ENCODE data around the gene ZNF181. TPM values are rescaled to one million over a fixed set of nuclear protein-coding genes. Genes with fewer than 3 reads are reported as not detected.

ZNF181 gene
- polyA plus RNA-seq, 1 of the 3 experiments (the other 2 are of a cell fraction) = 8.1 TPM

DNA sequence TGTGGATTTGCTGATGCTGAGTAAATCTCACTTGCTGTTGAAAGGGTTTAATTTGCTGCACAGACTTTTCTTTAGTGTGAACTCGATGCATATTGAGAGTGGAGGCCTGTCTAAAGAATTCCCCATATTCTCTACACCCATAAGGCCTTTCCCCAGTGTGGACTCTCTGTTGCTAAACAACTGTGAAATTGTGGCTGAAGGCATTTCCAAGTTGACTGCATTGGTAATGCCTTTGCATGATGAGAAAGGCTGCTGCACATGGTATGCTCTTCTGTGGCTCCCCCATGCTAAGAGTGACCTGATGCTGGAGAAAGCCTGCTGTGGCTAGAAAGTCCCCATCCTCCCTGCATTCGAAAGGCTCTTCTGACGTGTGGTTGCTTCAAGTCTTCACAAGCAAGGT lies 45.6 kb downstream of the ZNF181 start:
- CTCF ChIA-PET = no interaction called here
- no peaks in the 10 kb centered on the region for H3F3A ChIP-seq (replicated peaks; ENCODE audit: insufficient read depth)

More for the DNA sequence above, 45.6 kb downstream of the ZNF181 start:
- Histone ChIP-seq H3K36me3 (replicated peaks in 1 of 2; ENCODE audit: control insufficient read depth in 1 of 2, insufficient read depth in 2 of 2, low read length in 1 of 2) (no peaks in the 10 kb centered on the region), H3K4me1 (ENCODE audit: control insufficient read depth in 1 of 2, insufficient read depth in 2 of 2, low read depth in 1 of 2, low read length in 1 of 2) (no peaks in the 10 kb centered on the region; a peak in 1 of 4 replicates), H3K4me2 (no peak overlapping the region), H3K9me2 (no peaks in the 10 kb centered on the region), H3K9me3 (no peaks in the 10 kb centered on the region), H3K79me2 (ENCODE audit: insufficient read depth) (no peaks in the 10 kb centered on the region), H3K9ac (no peak overlapping the region), H3K27ac (ENCODE audit: low read depth in 2 of 2, low read length in 1 of 2) (no peak overlapping the region), H3K27me3 (ENCODE audit: insufficient read depth) (no peaks in the 10 kb centered on the region), H3K4me3 (ENCODE audit: low read depth in 2 of 2, low read length in 1 of 2) (no peak overlapping the region), H2AFZ (ENCODE audit: low read depth) (no peak overlapping the region), H4K20me1 (ENCODE audit: insufficient read depth) (no peaks in the 10 kb centered on the region)
- no peak for DNase-seq
- TF ChIP-seq NFIC (IDR thresholded peaks at IDR 0.05; ENCODE audit: borderline replicate concordance) (no peak), CTCF (IDR thresholded peaks at IDR 0.05) (no peak), ELF1 (IDR thresholded peaks at IDR 0.05) (no peak), JUND (IDR thresholded peaks at IDR 0.05) (no peak), USF2 (IDR thresholded peaks at IDR 0.05; ENCODE audit: borderline replicate concordance, low read depth, low read length) (no peak), FOXJ3 (CRISPR knock-in tag; IDR thresholded peaks at IDR 0.05) (no peak), MAX (IDR thresholded peaks at IDR 0.05; ENCODE audit: low read depth) (no peak), TCF12 (IDR thresholded peaks at IDR 0.05) (no peak), CHD2 (IDR thresholded peaks at IDR 0.05; ENCODE audit: low read length, partially characterized antibody) (no peak), RCOR1 (IDR thresholded peaks at IDR 0.05; ENCODE audit: low read length) (no peak), FOXM1 (IDR thresholded peaks at IDR 0.05; ENCODE audit: low read depth) (no peak), ZBTB33 (IDR thresholded peaks at IDR 0.05; ENCODE audit: borderline replicate concordance, low read depth) (no peak), RAD21 (IDR thresholded peaks at IDR 0.05; ENCODE audit: low read length) (no peak), SMC3 (IDR thresholded peaks at IDR 0.05; ENCODE audit: low read depth, low read length) (no peak), GABPA (IDR thresholded peaks at IDR 0.05; ENCODE audit: low read depth) (no peak), SIN3A (IDR thresholded peaks at IDR 0.05; ENCODE audit: borderline replicate concordance, low read depth, low read length) (no peak)
- TF ChIP-seq, protein P1, sequence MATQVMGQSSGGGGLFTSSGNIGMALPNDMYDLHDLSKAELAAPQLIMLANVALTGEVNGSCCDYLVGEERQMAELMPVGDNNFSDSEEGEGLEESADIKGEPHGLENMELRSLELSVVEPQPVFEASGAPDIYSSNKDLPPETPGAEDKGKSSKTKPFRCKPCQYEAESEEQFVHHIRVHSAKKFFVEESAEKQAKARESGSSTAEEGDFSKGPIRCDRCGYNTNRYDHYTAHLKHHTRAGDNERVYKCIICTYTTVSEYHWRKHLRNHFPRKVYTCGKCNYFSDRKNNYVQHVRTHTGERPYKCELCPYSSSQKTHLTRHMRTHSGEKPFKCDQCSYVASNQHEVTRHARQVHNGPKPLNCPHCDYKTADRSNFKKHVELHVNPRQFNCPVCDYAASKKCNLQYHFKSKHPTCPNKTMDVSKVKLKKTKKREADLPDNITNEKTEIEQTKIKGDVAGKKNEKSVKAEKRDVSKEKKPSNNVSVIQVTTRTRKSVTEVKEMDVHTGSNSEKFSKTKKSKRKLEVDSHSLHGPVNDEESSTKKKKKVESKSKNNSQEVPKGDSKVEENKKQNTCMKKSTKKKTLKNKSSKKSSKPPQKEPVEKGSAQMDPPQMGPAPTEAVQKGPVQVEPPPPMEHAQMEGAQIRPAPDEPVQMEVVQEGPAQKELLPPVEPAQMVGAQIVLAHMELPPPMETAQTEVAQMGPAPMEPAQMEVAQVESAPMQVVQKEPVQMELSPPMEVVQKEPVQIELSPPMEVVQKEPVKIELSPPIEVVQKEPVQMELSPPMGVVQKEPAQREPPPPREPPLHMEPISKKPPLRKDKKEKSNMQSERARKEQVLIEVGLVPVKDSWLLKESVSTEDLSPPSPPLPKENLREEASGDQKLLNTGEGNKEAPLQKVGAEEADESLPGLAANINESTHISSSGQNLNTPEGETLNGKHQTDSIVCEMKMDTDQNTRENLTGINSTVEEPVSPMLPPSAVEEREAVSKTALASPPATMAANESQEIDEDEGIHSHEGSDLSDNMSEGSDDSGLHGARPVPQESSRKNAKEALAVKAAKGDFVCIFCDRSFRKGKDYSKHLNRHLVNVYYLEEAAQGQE (IDR thresholded peaks at IDR 0.05; ENCODE audit: low read depth, low read length) = no peak
- POLR2A ChIA-PET = interaction anchor here (0.6 kb wide), 1 partner anchor 143 kb away, joined by 7 read pairs; no protein-coding TSS in a partner anchor
- 2% methylated on average over 3 of the region's 3 CpGs for WGBS (ENCODE audit: low lambda C conversion rate)
